Activated naive CD8-positive, alpha-beta T cell treated with anti-CD3 and anti-CD28 coated beads, Interleukin-2, amount 50 U/mL, for 16 hours (primary cell): ENCODE results near the gene MTMR1.
A peak's percentile ranks its signal among the peaks of the same experiment; 100 is the strongest.

Source experiments
- DNase-seq: peaks from one replicate; pipeline ENCODE4 v3.0.0-alpha.2; 2020; ENCODE audit warnings: low read depth, low spot score

Gene MTMR1

DNA sequence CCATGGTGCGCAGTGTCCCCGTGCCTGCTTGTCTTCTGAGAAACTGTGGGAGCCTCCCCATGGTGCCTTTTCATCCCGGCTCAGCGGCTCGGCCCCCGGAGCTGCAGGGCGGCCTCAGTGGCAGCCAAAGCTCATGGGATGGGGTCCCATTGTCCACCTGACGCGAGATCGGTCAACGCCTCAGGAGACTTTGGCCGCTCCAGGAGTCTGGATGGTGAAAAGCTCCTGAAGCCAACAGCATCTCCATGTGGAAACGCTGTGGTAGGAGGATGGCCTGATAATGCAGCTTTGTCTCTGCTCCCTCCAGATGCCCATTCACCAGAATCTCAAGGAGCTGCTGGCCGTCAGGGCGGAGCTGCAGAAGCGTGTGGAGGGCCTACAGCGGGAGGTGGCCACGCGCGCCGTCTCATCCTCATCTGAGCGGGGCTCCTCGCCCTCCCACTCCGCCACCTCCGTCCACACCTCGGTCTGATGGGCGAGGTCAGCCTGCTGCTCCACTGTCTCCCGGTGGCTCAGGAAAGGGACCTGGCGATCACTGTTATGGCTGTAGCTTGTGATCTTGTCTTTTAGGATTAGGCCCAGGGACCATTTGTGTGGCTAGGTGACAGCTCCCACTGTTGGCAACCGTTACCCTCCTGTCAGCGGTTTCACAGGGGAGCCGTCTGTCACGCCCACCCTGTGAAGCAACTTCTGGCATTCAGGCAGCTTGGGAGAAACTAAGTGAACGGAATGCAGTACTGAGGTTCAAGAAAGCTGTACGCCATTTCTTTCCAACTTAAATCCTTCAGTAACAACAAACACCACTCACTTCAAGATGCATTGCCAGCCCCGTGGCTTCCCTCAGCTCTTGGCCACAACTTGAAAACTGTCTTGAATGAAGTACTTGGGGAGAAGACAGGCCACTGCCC lies 69.3 kb downstream of the MTMR1 start:
- no peak for DNase-seq

- no peak for DNase-seq
Observed at GRCh38 chrX:150763303-150763797, 70.2 kb downstream of the MTMR1 start.

- DNase-seq: no peak
Observed at GRCh38 chrX:150763810-150764209, 70.6 kb downstream of the MTMR1 start.

DNA sequence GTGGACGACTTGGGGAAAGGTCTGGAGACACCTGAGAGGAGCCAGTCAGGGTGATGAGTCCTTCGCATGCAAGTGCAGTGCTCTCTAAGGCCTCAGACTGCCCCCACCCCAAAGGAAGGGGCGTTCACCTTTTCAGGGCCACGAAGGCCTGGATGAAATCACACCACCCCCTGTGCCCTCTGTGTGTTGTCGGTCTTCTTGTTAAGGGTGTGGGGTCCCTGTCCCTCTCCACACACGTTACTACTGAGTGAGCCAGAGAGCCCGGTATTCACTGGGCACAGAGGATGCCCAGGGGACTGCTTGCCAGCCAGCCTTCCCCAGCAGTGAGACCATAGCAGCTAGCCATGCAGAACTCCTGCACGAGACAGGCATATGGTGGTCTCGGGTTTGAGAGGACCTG lies 72.0 kb downstream of the MTMR1 start:
- DNase-seq: no peak

GRCh38 chrX:150765782-150766350 lies 72.7 kb downstream of the MTMR1 start:
- no peak for DNase-seq

DNA sequence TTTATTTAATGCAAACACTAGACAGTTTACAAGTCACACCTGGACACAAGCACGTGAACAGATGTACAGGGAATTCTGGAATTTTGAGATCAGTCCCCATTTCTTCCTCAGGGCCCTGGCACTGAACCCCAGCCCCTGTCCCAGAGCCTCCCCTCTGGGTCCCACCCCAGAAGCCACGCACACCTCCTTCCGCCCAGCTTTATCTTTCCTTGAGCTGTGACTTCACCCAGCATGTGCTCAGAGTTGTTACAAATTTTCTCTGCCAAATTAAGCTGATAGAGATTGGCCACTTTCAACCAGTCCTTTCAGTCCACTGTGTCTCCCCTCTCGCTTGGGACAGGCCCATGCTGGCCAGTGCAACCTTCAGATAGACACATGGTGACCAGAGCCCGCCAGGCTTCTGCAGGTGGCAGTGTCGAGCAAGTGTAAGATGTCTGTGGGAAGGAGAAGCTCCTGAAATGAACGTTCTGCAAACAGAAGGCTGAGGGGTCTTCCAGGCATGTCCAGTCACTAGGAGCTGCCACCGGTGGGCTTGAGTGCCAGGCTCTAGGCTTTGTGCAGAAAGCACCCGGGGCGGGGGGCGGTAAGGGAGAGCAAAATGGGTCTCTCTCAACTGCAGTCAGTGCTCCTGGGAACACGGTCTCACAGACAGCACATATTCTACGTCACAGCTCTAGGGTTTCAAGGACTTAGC lies 73.3 kb downstream of the MTMR1 start:
- DNase-seq: no peak

- DNase-seq: no peak
Observed at GRCh38 chrX:150767045-150767395, 73.8 kb downstream of the MTMR1 start.

DNA sequence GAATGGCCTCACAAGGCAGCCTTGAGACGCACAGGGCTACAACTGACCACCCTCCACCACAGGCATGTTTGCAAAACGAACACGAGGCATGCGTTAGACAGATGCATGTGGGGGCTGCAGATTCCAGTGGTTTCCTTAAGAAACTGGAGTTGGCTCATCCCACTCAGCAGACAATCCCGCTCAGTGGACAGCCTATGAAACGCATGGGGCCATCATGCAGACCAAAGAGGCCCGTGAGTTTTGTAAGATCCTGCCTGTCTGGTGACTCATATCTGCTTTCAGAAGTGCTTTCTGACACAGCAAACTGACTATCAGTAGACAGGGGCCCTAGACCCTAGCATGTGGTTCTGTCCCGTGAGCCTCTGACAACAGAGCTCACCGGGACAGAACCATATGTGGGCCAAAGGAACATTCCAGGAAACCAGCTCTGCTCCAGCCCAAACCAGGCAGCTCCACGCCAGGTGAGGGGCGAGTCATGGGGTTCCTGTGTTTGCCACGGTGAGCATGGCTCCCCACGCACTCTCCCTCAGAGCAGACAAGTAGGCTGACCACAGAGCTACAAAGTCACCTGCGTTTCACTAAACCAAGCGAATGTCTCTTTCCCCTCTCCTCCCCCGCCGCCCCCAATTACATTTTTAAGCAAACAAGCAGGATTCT lies 74.4 kb downstream of the MTMR1 start:
- no peak for DNase-seq

DNA sequence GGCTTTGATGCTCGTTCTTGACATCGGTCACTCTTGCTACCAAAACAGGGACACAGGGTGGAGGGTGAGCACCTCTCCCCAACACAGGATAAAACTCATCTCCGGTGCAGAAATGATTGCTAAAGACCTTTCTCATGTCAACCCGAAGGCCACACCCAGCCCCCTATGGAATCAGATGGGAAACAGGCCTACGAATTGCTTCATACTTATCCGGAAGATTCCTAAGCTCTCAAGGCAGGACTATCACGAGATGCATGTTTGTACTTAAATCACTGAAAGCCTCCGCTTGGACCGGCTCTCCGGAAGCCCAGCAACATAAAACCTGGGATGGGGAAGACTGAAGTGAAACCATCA lies 74.9 kb downstream of the MTMR1 start:
- DNase-seq: no peak

GRCh38 chrX:150768580-150769190 lies 75.5 kb downstream of the MTMR1 start:
- no peak for DNase-seq

DNA sequence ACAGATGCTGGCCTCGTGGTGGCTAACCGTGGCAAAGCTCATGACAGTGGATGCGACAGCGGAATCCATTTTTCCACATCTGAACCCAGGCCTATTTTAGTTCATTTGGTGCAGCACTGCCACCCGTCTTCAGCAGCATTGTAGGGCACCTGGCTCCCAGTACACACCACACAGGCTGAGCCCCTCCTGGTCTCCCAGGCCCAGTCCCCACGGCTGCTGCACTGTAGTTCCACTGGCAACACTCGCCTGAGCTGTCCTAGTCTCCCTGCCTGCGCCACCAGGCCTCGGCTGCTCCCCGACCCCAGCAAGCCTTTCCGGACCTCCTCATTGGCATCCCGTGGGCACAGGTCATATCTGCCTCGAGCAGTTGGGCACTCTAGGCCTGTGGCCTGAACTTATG lies 76.2 kb downstream of the MTMR1 start:
- DNase-seq: no peak

- no peak for DNase-seq
Observed at GRCh38 chrX:150770623-150771022, 77.4 kb downstream of the MTMR1 start.

- no peak for DNase-seq
Observed at GRCh38 chrX:150771116-150771515, 77.9 kb downstream of the MTMR1 start.

GRCh38 chrX:150772150-150772970 lies 79.2 kb downstream of the MTMR1 start:
- DNase-seq: peak; percentile 40

- DNase-seq: no peak
Observed at GRCh38 chrX:150773117-150773516, 79.9 kb downstream of the MTMR1 start.

DNA sequence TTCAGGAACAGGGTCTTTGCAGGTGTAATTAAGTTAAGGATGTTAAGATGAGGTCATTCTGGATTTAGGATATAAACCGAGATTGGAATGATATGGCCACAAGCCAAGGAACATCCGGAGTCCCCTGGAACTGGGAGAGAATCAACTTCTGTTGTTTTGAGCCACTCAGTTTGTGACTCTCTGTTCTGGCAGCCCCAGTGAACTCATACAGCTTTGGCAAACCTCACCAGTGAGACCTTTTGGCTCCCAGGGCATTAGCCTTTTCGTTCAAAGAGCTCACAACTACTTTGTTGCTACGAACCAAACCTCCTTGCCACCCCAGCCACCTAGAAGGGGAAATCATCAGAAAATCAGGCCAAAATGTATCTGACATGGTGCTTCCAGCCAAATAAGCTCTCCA lies 80.4 kb downstream of the MTMR1 start:
- DNase-seq: no peak

DNA sequence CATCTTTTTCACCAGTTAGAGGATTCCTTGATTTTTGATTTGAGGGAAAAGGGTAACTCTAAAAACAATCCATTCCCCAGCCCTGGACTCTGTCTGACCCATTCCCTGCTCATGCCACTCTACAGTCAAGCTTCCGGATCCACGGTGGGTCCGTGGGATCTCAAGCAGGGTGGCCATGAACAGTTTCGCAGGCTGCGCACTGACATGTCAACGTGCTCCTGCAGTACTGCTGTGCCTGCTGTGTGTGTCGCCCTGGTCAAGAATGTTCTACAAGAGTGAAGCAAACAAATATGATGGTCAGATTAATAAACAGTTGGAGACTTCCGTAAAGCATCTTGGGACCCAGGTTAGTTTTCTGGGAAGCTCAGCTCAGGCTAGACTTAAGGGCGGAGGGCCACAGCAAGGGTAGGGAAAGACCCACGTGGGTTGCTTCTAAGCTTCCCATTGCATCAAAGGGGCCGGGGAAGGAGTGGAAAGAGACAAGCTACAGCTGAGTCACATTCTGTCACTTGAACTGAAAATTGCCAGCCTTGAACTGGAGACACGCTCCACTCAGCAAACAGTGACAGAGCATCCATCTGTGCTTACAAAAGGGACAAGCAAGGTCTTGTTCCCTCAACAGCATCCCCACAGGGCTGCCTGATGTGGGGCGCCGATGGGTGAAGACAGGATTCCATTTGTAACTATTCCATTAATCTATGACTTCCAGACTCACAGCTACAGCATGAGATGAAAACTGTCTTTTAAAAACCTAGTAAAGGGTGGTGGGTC lies 81.8 kb downstream of the MTMR1 start:
- DNase-seq: no peak

DNA sequence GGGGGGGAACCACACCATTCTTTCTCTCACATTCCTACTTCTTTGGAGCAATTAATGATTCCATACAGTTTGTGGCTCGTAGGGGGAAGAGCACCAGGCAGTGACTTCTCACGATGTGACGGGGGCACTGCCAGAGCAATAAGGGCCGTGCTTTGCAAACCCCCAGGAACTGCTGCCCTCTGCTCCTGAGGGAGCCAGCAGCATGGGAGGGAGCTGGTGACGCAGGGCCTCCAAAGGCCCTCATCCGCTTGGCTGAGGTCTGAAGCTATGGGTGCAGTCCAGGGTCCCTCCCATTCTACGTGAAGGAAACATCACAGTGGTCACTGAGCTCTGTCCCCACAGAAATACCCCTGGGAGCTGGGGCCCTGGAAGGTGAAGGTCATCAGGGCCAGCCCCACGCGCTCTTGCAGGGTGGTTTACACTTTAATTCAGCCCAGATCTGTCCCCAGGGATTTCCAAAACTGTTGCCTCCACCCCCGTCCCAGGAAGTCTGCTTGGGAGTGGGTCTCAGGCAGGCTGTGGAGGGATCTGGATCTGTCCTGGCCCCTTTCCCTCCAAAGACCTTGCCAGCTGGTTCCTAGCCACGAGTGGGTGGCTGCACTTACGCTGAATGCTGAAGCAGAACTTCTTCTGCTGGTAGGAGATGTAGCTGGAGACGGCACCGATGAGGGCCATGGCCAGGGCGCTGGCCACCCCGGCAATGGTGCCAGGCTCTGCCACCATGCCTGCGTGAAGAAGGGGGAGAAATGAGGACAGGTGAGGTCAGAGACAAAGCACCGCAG lies 82.6 kb downstream of the MTMR1 start:
- no peak for DNase-seq

DNA sequence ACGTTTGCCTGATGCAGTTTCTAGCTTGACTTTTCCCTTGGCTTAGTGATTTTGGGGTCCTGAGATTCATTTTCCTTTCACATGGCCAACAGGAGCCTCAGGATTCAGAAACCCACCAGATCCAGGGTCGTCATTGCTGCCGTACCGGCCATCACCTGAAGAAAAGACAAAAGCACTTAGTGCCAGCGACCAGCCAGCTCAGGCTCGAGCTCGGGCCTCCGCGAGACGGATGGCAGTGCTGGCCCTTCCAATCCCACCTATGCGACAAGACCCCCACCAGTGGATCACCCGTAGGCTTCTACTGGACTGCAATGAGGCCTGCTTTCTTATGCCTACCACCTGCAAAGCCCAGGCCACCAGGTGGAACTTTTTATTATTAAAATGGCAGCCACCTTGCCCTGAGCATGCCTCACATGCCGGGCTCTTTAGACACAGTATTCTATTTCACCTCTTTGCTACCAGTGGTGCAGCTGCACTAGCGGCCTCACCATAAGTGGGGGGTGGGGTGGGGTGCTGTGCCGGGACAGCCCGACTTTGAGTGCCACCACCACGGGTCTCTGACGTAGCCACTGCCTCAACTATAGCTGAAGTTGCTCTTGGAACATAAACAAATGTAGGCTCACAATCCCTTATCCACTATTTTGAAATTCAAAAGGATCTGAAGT lies 84.3 kb downstream of the MTMR1 start:
- no peak for DNase-seq
